Ureter (tissue), 1 donor: ENCODE measurements around the gene PRPH. TPM values are rescaled to one million over a fixed set of nuclear protein-coding genes. Genes with fewer than 3 reads are reported as not detected.
"Not testable (repeated sequence)": the region's sequence is repeated elsewhere in the genome, so short reads cannot be mapped to it uniquely, and the experiment has no call there.

Experiments used
- DNase-seq: peaks from one replicate; pipeline ENCODE4 v3.0.0-alpha.2; 2020; ENCODE audit warnings: low spot score
- total RNA-seq: library from RNA; stranded (reverse); gene quantifications from one replicate; pipeline ENCODE4 v1.2.4, GENCODE V29; 2023
- donor health status: DM: yes; HTN: yes; CAD: no.

Gene PRPH
- total RNA-seq, 1 donor from 2014 or later = 1.7 TPM

DNA sequence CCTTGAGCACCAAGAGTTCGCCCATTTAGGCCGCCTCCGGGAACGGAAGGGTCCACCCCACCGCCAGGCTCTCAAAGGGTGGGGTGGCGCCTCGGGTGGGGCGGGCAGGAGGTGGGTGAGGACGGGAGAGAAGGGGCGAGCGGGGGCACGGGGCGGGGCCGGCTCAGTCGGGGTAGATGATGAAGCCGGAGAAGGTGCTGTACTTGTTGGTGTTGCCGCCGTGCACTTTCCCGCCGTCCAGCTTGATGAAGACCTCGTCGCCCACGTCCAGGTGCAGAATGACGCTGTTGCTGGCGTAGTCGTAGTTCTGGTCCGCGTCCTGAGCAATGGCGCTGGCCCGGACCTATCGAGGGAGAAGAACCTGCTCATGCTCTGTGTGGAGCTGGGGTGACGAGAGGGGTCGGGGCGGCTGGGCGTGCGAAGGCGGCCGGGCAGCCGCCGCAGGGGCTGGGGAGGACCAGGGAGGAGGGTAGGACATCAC lies 38.0 kb downstream of the PRPH start:
- peak; percentile 37 for DNase-seq

DNA sequence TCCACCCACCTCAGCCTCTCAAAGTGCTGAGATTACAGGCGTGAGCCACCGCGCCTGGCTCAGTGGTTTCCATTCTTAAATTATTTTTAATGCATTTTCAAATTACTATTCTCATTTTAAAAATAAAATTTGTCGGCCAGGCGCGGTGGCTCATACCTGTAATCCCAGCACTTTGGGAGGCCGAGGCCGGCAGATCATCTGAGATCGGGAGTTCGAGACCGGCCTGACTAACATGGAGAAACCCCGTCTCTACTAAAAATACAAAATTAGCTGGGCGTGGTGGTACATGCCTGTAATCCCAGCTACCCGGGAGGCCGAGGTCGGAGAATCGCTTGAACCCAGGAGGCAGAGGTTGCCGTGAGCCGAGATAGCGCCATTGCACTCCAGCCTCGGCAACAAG lies 38.8 kb downstream of the PRPH start:
- not testable (repeated sequence) for DNase-seq

GRCh38 chr12:49334226-49334625 lies 39.3 kb downstream of the PRPH start:
- no peak for DNase-seq

- DNase-seq = no peak
Measured at GRCh38 chr12:49334681-49335080, 39.7 kb downstream of the PRPH start.

DNA sequence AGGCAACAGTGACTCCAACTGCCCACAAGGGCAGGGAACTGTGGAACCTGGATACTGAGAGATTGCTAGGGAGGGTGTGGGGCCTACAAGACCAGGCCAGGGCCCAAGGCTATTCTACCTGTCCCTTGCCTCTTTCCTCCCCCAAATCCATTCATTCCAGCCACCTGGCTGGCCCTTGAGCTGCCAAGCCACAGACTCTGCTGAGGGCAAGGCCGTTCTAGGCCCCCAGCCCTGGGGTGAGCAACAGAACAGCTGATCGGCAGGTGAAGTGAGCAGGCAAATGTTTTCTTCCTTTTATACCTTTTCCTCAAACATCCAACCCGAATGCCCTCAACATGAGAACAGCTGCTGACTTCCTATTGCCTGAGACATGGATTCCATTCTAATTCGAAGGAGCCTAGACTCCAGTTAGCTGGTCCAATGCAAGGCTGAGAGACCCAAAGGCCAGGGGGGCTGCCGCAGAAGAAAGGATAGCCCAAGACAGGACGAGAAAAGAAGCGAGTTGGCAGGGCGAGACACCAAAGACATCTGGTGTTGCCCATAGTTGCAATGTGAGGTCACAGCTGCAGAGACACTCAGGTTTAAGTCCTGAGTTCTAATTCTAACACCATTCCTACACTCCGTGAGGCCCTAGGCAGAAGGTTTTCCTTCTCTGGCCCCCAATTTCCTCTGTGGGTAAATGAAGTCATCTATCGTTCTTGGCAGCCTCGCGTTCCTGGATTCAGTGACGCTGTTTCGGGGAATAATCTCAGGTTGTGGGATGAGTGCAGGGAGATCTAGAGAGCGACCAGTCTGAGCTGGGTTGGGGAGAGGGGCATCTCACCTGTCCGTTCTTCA lies 40.4 kb downstream of the PRPH start:
- no peak for DNase-seq

DNA sequence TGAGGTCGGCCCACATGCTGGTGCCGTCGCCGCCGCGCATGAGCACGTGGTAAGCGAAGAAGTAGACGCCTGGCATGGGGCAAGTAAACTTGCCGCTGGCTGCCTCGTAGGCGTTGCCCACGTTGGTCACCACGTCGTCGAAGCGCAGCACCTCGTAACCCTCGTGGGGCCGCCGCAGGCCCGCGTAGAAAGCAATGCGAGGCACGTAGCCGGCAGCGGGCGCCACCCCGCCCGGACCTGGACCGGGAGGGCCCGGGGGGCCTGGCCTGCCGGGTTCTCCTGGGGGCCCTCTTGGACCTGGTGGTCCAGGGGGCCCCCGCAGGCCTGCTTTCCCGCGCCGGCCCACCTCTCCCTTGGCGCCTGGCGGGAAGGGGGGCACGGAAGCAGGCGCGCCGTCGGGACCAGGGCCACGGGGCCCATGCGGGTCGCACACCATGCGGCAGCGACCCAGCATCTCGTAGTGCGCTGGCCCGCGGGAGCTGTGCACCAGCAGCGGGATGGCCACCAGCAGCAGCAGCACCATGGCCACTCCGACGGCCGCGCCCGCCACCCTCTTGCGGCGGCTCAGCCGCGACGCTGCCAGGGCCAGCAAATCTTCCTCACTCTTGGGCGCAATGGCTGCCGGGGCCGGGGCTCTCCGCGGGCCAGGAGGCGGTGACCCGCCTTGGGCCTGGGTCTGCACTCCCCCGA lies 41.2 kb downstream of the PRPH start:
- DNase-seq = no peak

DNA sequence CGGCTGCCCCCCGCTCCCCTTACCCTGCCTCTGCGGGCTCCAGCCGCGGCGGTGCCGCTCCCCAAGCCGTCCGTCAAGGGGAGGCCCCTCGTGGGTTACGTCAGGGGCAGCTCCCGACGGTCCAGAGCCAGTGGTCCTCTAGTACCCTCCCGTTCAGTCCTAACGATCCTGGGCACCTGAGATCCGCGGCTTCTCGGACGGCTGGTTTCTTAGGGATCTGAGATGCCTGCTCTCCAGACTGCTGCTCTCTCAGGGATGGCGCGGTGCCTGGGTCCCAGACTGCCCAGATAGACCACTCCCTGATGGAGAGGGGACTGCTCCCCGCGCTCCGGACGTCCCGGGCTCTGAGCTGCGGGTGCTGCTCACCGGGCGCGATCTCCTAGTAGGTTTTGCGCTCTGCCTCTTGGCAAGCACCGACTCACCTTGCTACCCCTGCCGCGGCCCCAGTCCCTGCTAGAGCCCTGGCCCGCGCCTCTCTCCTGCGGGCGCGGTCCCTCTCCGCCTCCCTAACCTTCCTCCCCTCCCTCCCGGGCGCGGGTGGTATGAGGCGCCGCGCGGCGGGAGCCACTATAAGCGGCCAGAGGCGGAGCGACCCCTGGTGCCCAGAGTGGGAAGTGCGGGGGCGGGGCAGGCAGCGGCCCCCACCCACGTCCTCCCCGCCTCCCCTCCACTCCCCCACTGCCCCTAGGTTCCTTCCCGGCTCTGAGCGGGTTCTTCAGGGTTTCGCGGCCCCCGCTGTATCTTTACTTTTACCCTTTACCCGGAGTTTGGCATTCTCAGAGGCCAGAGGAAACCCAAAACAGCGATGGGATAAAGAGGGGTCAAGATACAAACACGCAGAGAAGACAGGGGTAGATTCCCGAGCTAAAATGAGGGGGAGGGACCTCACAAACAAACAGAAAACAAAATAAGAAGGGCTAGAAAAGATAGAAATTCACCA lies 42.0 kb downstream of the PRPH start, which contains the start of gene C1QL4:
TSS of gene C1QL4 (minus strand) at position 544 of the 940 bp plus-strand sequence. CDS start 711 bp downstream, outside the sequence.
- peak; percentile 82 for DNase-seq

- no peak for DNase-seq
Measured at GRCh38 chr12:49338830-49339463, 44.0 kb downstream of the PRPH start.

DNA sequence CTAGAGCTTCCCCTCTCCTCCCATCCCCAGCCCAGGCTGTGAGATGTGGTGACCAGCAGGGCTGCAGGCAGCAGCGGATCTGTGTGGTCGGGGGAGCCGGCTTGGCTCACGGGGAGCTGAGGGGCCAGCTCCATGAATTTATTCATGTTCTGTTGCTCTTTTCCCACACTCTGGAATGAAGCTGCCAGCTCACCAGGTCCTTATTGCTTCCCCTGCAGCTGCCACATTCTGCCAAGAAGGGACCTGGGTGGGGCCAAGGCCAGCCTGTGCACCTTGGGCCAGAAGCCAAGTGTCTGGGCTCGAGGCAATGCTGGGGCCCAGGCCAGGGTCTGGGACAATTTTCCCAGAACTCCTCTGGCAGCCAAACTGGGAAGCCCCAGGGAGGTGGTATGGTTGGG lies 44.5 kb downstream of the PRPH start:
- DNase-seq = no peak

GRCh38 chr12:49340095-49340870 lies 45.3 kb downstream of the PRPH start:
- no peak for DNase-seq

GRCh38 chr12:49340971-49341776 lies 46.2 kb downstream of the PRPH start:
- no peak for DNase-seq

GRCh38 chr12:49341777-49342065 lies 46.8 kb downstream of the PRPH start:
- no peak for DNase-seq

- no peak for DNase-seq
Measured at GRCh38 chr12:49342066-49342913, 47.3 kb downstream of the PRPH start.

DNA sequence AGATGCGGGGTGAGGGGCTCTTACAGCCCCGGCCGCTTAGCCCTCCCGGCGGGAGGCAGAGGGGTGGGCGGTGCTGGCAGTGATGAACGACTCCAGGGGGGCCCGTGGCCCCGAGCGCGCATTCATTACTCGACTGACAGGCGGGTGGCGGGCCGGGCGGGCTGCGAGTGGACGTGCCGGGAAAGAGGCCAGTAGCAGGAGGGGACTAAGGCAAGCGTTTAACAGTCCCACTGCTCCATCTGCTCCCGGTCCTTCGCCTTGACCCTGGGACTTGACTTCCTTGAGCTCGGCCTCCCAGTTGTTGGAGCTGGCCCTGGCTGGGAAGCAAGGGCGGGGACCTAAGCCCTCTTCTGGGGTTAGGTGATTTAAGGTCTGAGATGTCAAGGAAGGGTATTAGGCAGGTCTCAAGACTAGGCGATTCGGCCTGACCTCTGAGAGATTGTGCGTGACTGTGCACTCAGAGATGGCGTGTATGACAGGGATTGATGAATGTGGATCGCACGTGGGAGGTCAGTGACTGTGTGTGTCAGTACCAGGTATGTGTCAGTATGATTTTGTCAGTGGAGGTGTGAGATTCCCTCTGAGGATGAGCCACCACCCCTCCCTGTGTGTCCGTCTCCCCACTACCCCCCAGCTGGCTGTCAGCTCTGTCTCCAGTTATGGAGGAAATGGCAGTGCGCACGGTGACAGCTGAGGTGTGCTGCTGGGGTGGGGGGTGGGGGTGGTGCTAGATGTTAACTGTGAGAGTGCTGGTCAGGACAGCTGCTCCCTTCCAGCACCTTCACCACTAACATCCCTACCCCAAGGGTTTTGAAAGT lies 48.2 kb downstream of the PRPH start:
- peak; percentile 41 for DNase-seq

- DNase-seq = peak; percentile 7
Measured at GRCh38 chr12:49344486-49345050, 49.6 kb downstream of the PRPH start.

GRCh38 chr12:49345051-49345824 lies 50.3 kb downstream of the PRPH start:
- no peak for DNase-seq
